ENCODE results near the gene TMTC2. TPM values are rescaled to one million over a fixed set of nuclear protein-coding genes. Genes with fewer than 3 reads are reported as not detected.
"Not testable (repeated sequence)": the region's sequence is repeated elsewhere in the genome, so short reads cannot be mapped to it uniquely, and the experiment has no call there.

TMTC2 gene
- total RNA-seq, 4 donors from 2014 or later = 10.5 to 15.9 (median 11.5) TPM

GRCh38 chr12:82757656-82758055 lies 71.0 kb downstream of the TMTC2 start:
- ATAC-seq (ENCODE audit: low FRiP score) (no peak), DNase-seq (ENCODE audit: low spot score) (no peak)
- no peak for TF ChIP-seq CTCF (IDR thresholded peaks at IDR 0.05)

GRCh38 chr12:82758749-82759330 lies 72.1 kb downstream of the TMTC2 start:
- no peak for DNase-seq (ENCODE audit: low spot score)
- no peak for TF ChIP-seq CTCF (IDR thresholded peaks at IDR 0.05)
- ATAC-seq (ENCODE audit: low FRiP score) = no peak

GRCh38 chr12:82760423-82760822 lies 73.7 kb downstream of the TMTC2 start:
- no peak for TF ChIP-seq CTCF (IDR thresholded peaks at IDR 0.05)
- ATAC-seq (ENCODE audit: low FRiP score) (no peak), DNase-seq (ENCODE audit: low spot score) (no peak)

- not testable (repeated sequence) for DNase-seq (ENCODE audit: low spot score); ATAC-seq (ENCODE audit: low FRiP score)
These were observed 78.5 kb downstream of the TMTC2 start for GRCh38 chr12:82765206-82765605.

GRCh38 chr12:82765971-82766705 lies 79.4 kb downstream of the TMTC2 start:
- ATAC-seq (ENCODE audit: low FRiP score) = no peak
- no peak for DNase-seq (ENCODE audit: low spot score)

GRCh38 chr12:82774666-82775065 lies 88.0 kb downstream of the TMTC2 start:
- no peak for TF ChIP-seq CTCF (IDR thresholded peaks at IDR 0.05)
- no peak for DNase-seq (ENCODE audit: low spot score)

More at GRCh38 chr12:82765971-82766705, 79.4 kb downstream of the TMTC2 start:
- TF ChIP-seq CTCF (IDR thresholded peaks at IDR 0.05) = no peak

GRCh38 chr12:82780517-82780916 lies 93.8 kb downstream of the TMTC2 start:
- ATAC-seq (ENCODE audit: low FRiP score) (no peak), DNase-seq (ENCODE audit: low spot score) (no peak)
- TF ChIP-seq CTCF (IDR thresholded peaks at IDR 0.05) = no peak

More at GRCh38 chr12:82774666-82775065, 88.0 kb downstream of the TMTC2 start:
- no peak for ATAC-seq (ENCODE audit: low FRiP score)
